HEK293 (cell line): ENCODE data around the gene TRIM7.

Source experiments
- ELK4 ChIP-seq: IDR thresholded peaks from 2 replicates; pipeline ENCODE4 v1.6.1; 2011; ENCODE audit warnings: mild to moderate bottlenecking, low read depth, low read length, borderline replicate concordance
- HIC1 ChIP-seq: fragments of 450-650 bp; formaldehyde crosslinking; IDR thresholded peaks from 2 replicates; pipeline ENCODE4 v1.5.1; 2016; ENCODE audit warnings: missing biosample characterization, missing genetic modification characterization
- PATZ1 ChIP-seq: fragments of 450-650 bp; formaldehyde crosslinking; IDR thresholded peaks from 2 replicates; pipeline ENCODE4 v1.5.1; 2016; ENCODE audit warnings: missing biosample characterization, missing genetic modification characterization
- PBX3 ChIP-seq: sonication (generic); formaldehyde crosslinking; IDR thresholded peaks from 2 replicates; pipeline ENCODE4 v1.8.1; 2022; ENCODE audit warnings: mild to moderate bottlenecking, moderate library complexity, missing genetic modification reagents
- PRDM1 ChIP-seq: fragments of 450-650 bp; formaldehyde crosslinking; IDR thresholded peaks from 2 replicates; pipeline ENCODE4; 2016; ENCODE audit warnings: missing biosample characterization, missing genetic modification characterization
- SP7 ChIP-seq: fragments of 450-650 bp; formaldehyde crosslinking; IDR thresholded peaks from 2 replicates; pipeline ENCODE4 v1.5.1; 2016; ENCODE audit warnings: missing biosample characterization, missing genetic modification characterization
- ZBTB6 ChIP-seq: fragments of 450-650 bp; formaldehyde crosslinking; IDR thresholded peaks from 2 replicates; pipeline ENCODE4 v1.5.1; 2017; ENCODE audit warnings: missing biosample characterization, missing genetic modification characterization
- ZNF10 ChIP-seq: fragments of 450-650 bp; formaldehyde crosslinking; IDR thresholded peaks from 2 replicates; pipeline ENCODE4 v1.5.1; 2017; ENCODE audit warnings: missing biosample characterization, missing genetic modification characterization
- ZNF133 ChIP-seq: fragments of 450-650 bp; formaldehyde crosslinking; IDR thresholded peaks from 2 replicates; pipeline ENCODE4 v1.5.1; 2016; ENCODE audit warnings: missing biosample characterization, missing genetic modification characterization
- ZNF18 ChIP-seq: fragments of 450-650 bp; formaldehyde crosslinking; IDR thresholded peaks from 2 replicates; pipeline ENCODE4 v1.5.1; 2016; ENCODE audit warnings: missing biosample characterization, missing genetic modification characterization
- ZNF211 ChIP-seq: fragments of 450-650 bp; formaldehyde crosslinking; IDR thresholded peaks from 2 replicates; pipeline ENCODE4 v1.5.1; 2016; ENCODE audit warnings: low read depth, missing biosample characterization, missing genetic modification characterization
- ZNF394 ChIP-seq: fragments of 450-650 bp; formaldehyde crosslinking; IDR thresholded peaks from 2 replicates; pipeline ENCODE4 v1.5.1; 2016; ENCODE audit warnings: missing biosample characterization, missing genetic modification characterization, mild to moderate bottlenecking, moderate library complexity, borderline replicate concordance
- ZNF416 ChIP-seq: fragments of 450-650 bp; formaldehyde crosslinking; IDR thresholded peaks from 2 replicates; pipeline ENCODE4 v1.5.1; 2016; ENCODE audit warnings: missing biosample characterization, missing genetic modification characterization
- ZNF449 ChIP-seq: fragments of 450-650 bp; formaldehyde crosslinking; IDR thresholded peaks from 2 replicates; pipeline ENCODE4 v1.5.1; 2017; ENCODE audit warnings: missing biosample characterization, mild to moderate bottlenecking, missing genetic modification characterization, moderate library complexity
- ZNF501 ChIP-seq: fragments of 450-650 bp; formaldehyde crosslinking; IDR thresholded peaks from 2 replicates; pipeline ENCODE4 v1.5.1; 2016; ENCODE audit warnings: missing biosample characterization, missing genetic modification characterization
- ZNF585B ChIP-seq: fragments of 450-650 bp; formaldehyde crosslinking; IDR thresholded peaks from 2 replicates; pipeline ENCODE4 v1.5.1; 2016; ENCODE audit warnings: missing biosample characterization, missing genetic modification characterization
- ZNF621 ChIP-seq: fragments of 450-650 bp; formaldehyde crosslinking; IDR thresholded peaks from 2 replicates; pipeline ENCODE4 v1.5.1; 2017; ENCODE audit warnings: missing biosample characterization, missing genetic modification characterization
- ZNF707 ChIP-seq: fragments of 450-650 bp; formaldehyde crosslinking; IDR thresholded peaks from 2 replicates; pipeline ENCODE4 v1.5.1; 2016; ENCODE audit warnings: missing biosample characterization, missing genetic modification characterization
- ZNF785 ChIP-seq: fragments of 450-650 bp; formaldehyde crosslinking; IDR thresholded peaks from 2 replicates; pipeline ENCODE4 v1.5.1; 2016; ENCODE audit warnings: missing biosample characterization, missing genetic modification characterization
- ZNF791 ChIP-seq: fragments of 450-650 bp; formaldehyde crosslinking; IDR thresholded peaks from 2 replicates; pipeline ENCODE4 v1.5.1; 2016; ENCODE audit warnings: missing biosample characterization, missing genetic modification characterization
- ZNF830 ChIP-seq: fragments of 450-650 bp; IDR thresholded peaks from 2 replicates; pipeline ENCODE4 v1.5.0; 2018; ENCODE audit warnings: missing biosample characterization, missing genetic modification characterization, low read depth, mild to moderate bottlenecking, moderate library complexity
- ZSCAN18 ChIP-seq: fragments of 450-650 bp; formaldehyde crosslinking; IDR thresholded peaks from 2 replicates; pipeline ENCODE4 v1.5.1; 2016; ENCODE audit warnings: missing biosample characterization, missing genetic modification characterization
- ZSCAN5A ChIP-seq: fragments of 450-650 bp; formaldehyde crosslinking; IDR thresholded peaks from 2 replicates; pipeline ENCODE4 v1.5.1; 2016; ENCODE audit warnings: missing biosample characterization, missing genetic modification characterization
- ZXDB ChIP-seq: fragments of 450-650 bp; formaldehyde crosslinking; IDR thresholded peaks from 2 replicates; pipeline ENCODE4 v1.5.1; 2016; ENCODE audit warnings: missing biosample characterization, missing genetic modification characterization

The TRIM7 gene

GRCh38 chr5:181188700-181189362 lies 16.2 kb downstream of the TRIM7 start (continued):
- no peak for TF ChIP-seq PRDM1 (tag by site-specific recombination)
- no peak for TF ChIP-seq ZNF416
- no peak for TF ChIP-seq PATZ1 (tag by site-specific recombination)
- peak; percentile 49; the same call in 1 of the 2 replicates for TF ChIP-seq ZBTB6 (tag by site-specific recombination)
- no peak for TF ChIP-seq ZNF18 (tag by site-specific recombination)
- TF ChIP-seq SP7: no peak; the same call in 1 of the 2 replicates
- TF ChIP-seq HIC1 (tag by site-specific recombination): no peak
- TF ChIP-seq ZNF501 (tag by site-specific recombination): no peak
- TF ChIP-seq ZXDB (tag by site-specific recombination): peak; percentile 8
- TF ChIP-seq ZNF211 (tag by site-specific recombination): no peak
- TF ChIP-seq PBX3 (CRISPR knock-in tag): no peak
- peak; percentile 81 for TF ChIP-seq ZNF449 (tag by site-specific recombination)
- no peak for TF ChIP-seq ELK4
- TF ChIP-seq ZNF791 (tag by site-specific recombination): no peak
- no peak for TF ChIP-seq ZNF585B (tag by site-specific recombination)
- no peak for TF ChIP-seq ZNF707 (tag by site-specific recombination)
- TF ChIP-seq ZNF785 (tag by site-specific recombination): no peak
- TF ChIP-seq ZNF133 (tag by site-specific recombination): no peak
- TF ChIP-seq ZNF830 (tag by site-specific recombination): no peak
- 0 out of 2 replicates have a peak, but pooled peaks have one; percentile 29 for TF ChIP-seq ZSCAN5A (tag by site-specific recombination)
- no peak for TF ChIP-seq ZNF10
- no peak for TF ChIP-seq ZSCAN18 (tag by site-specific recombination)
- TF ChIP-seq ZNF394 (tag by site-specific recombination): no peak
- no peak for TF ChIP-seq ZNF621 (tag by site-specific recombination)
